Spleen (tissue), 11 donors: ENCODE results near the gene CLASP1. TPM values are rescaled to one million over a fixed set of nuclear protein-coding genes. Genes with fewer than 3 reads are reported as not detected.

ENCODE experiments used
- DNase-seq: peaks from one replicate; pipeline ENCODE4 v3.0.0-alpha.2; 2020
- H3K27ac ChIP-seq, 8 donors: fragments of 200-600 bp; sonication (generic) in 7 of 8; 1 replicate in 4 of 8; 2 replicates in 4 of 8; pipeline versions ENCODE4 v1.5.0 to v1.8.0; 2016 to 2021; ENCODE audit warnings: inconsistent platforms in 4 of 8, mild to moderate bottlenecking in 4 of 8, moderate library complexity in 1 of 8
- H3K27me3 ChIP-seq, 7 donors: fragments of 200-600 bp; sonication (generic) in 6 of 7; replicated peaks in 1 of 7; 1 replicate in 4 of 7; 2 replicates in 3 of 7; pipeline versions ENCODE4 v1.5.0 to v1.8.0; 2016 to 2021; ENCODE audit warnings: inconsistent platforms in 3 of 7, mild to moderate bottlenecking in 1 of 7
- H3K36me3 ChIP-seq, 6 donors: fragments of 200-600 bp; sonication (generic) in 5 of 6; 1 replicate in 4 of 6; 2 replicates in 2 of 6; pipeline versions ENCODE4 v1.5.0 to v1.8.0; 2016 to 2021; ENCODE audit warnings: inconsistent platforms in 2 of 6
- H3K4me1 ChIP-seq, 6 donors: fragments of 200-600 bp; sonication (generic) in 5 of 6; 1 replicate in 3 of 6; 2 replicates in 3 of 6; pipeline versions ENCODE4 v1.5.0 to v1.8.0; 2016 to 2021; ENCODE audit warnings: inconsistent platforms in 3 of 6
- H3K4me3 ChIP-seq, 8 donors: fragments of 200-600 bp; sonication (generic) in 7 of 8; 1 replicate in 4 of 8; 2 replicates in 4 of 8; pipeline versions ENCODE4 v1.5.0 to v1.8.0; 2016 to 2021; ENCODE audit warnings: inconsistent platforms in 4 of 8, mild to moderate bottlenecking in 4 of 8, moderate library complexity in 2 of 8
- H3K9me3 ChIP-seq, 8 donors: fragments of 200-600 bp; sonication (generic) in 7 of 8; 1 replicate in 4 of 8; 2 replicates in 4 of 8; pipeline versions ENCODE4 v1.5.0 to v1.8.0; 2016 to 2021; ENCODE audit warnings: inconsistent platforms in 4 of 8
- POLR2A ChIP-seq, 3 donors: fragments of 450-650 bp; IDR thresholded peaks; one replicate each; pipeline ENCODE4 v1.5.1; 2017; ENCODE audit warnings: antibody characterized with exemption in 3 of 3, mild to moderate bottlenecking in 1 of 3
- POLR2AphosphoS5 ChIP-seq, 3 donors: sonication (generic); formaldehyde crosslinking; IDR thresholded peaks; one replicate each; pipeline ENCODE4 v1.5.1; 2017; ENCODE audit warnings: antibody characterized with exemption in 3 of 3
- WGBS, 5 donors: extraction: QIAGEN DNeasy Blood & Tissue Kit in 3 of 5; methylation state at CpG; one replicate each; pipeline versions ENCODE4 v1.1.5 to v1.1.7; 2013 to 2018; 5-methylcytosine and 5-hydroxymethylcytosine counted together
- intact Hi-C: fragments of 100-400 bp; cut with DNase I; formaldehyde crosslinking; loops from one replicate; pipeline ENCODE4 v1.15.0; 2023; ENCODE audit warnings: low total_unique reads
- polyA plus RNA-seq, 3 donors: library from polyadenylated mRNA; stranded (reverse); fragments of 200-250 nt; gene quantifications; one replicate each; pipeline ENCODE4 v1.2.1, GENCODE V29; 2013
- total RNA-seq, 7 donors: library from RNA; depleted of rRNA in 3 of 7; stranded (reverse); fragments of >200 nt in 3 of 7; fragmentation: NEBNext Ultra II Directional in 4 of 7; extraction: Animal tissue kit (Norgen Biotek cat#: 25700) in 4 of 7; gene quantifications; one replicate each; pipeline versions ENCODE4 v1.1.0 to v1.2.1, GENCODE V29; 2016 to 2021
- TF ChIP-seq, protein P1 (sequence below), 11 experiments: fragments of 200-600 bp in 7 of 11; fragments of 450-650 bp in 4 of 11; sonication (generic) in 4 of 11; IDR thresholded peaks in 8 of 11; conservative IDR thresholded peaks in 3 of 11; 1 replicate in 7 of 11; 2 replicates in 4 of 11; pipeline versions ENCODE4 v1.4.0 to v1.8.0; 2016 to 2021; ENCODE audit warnings: antibody characterized with exemption in 11 of 11, inconsistent platforms in 4 of 11, mild to moderate bottlenecking in 1 of 11
- donor health status: healthy with polysubstance abuse.
- donor health status: DM: no; HTN: no; CAD: no; lungs with moderate emphysema.
- donor health status: DM: no; HTN: no; CAD: no.
- donor health status: Bipolar disorder and iron deficiency.
- donor health status: healthy.
- donor health status: DM: no; HTN: no; CAD: no.
- donor health status: DM: yes; HTN: yes; CAD: no.

CLASP1 gene
- total and polyA plus RNA-seq, 10 donors, result 4.0 to 103 (median 71.7) TPM

DNA sequence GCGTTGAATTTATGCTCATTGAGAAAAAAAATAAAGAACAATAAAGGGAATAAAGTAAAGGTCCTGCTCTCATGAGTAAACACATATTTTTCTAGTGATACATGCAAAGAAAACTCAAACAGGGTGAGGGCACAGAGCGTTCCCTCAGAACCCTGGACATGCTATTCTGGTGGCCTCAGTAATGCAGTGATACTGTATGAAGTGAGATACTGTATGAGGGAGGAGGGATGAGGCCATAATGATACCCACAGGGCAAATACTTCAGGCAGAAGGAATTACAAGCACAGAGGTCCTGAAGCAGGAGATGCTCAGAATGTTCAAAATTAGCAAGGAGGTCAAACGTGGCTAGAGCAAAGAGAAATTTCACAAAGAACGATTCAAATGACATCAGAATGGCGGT, 147.0 kb downstream of the CLASP1 start:
- no peak overlapping the region for H3K4me3 ChIP-seq
- H3K27me3 ChIP-seq, result no peaks in the 10 kb centered on the region
- WGBS, 5 donors, result 84 to 94% (median 93%) methylated on average over 5 of the region's 5 CpGs
- no peak overlapping the region for H3K27ac ChIP-seq
- intact Hi-C loops, result no loop called here
- TF ChIP-seq, protein P1, sequence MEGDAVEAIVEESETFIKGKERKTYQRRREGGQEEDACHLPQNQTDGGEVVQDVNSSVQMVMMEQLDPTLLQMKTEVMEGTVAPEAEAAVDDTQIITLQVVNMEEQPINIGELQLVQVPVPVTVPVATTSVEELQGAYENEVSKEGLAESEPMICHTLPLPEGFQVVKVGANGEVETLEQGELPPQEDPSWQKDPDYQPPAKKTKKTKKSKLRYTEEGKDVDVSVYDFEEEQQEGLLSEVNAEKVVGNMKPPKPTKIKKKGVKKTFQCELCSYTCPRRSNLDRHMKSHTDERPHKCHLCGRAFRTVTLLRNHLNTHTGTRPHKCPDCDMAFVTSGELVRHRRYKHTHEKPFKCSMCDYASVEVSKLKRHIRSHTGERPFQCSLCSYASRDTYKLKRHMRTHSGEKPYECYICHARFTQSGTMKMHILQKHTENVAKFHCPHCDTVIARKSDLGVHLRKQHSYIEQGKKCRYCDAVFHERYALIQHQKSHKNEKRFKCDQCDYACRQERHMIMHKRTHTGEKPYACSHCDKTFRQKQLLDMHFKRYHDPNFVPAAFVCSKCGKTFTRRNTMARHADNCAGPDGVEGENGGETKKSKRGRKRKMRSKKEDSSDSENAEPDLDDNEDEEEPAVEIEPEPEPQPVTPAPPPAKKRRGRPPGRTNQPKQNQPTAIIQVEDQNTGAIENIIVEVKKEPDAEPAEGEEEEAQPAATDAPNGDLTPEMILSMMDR (IDR thresholded peaks at IDR 0.05 in 8 of 11, conservative IDR thresholded peaks at IDR 0.05 in 3 of 11), result no peak
- TF ChIP-seq POLR2A (IDR thresholded peaks at IDR 0.05) (no peak), POLR2AphosphoS5 (IDR thresholded peaks at IDR 0.05) (no peak)
- H3K4me1 ChIP-seq, result peaks cover 0 to 14% (median 0%) of the 10 kb centered on the region in 6 donors
- H3K36me3 ChIP-seq, result peaks cover 3 to 80% (median 18%) of the 10 kb centered on the region in 6 donors
- peaks cover 0 to 10% (median 4%) of the 10 kb centered on the region in 8 donors for H3K9me3 ChIP-seq
- no peak for DNase-seq

DNA sequence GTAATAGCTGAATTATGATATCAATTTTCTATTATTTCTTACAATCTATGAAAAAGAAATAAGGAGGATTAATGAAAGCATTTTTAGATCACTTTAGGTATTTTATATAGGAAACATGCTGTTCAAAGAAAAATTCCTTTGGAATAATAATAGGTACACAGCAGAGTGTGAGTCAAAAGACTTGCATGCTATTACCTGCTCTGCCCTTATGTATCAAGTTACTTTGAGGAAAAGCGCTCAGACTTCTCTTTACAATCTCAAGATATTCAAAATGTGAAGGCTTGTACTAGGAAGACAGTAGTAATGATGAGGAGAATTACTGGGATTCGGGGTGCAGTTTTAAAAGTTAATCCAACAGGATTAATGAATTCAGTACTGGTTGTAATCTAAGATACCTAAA, 147.7 kb downstream of the CLASP1 start:
- H3K9me3 ChIP-seq, result peaks cover 0 to 10% (median 4%) of the 10 kb centered on the region in 8 donors
- intact Hi-C loops, result no loop called here

DNA sequence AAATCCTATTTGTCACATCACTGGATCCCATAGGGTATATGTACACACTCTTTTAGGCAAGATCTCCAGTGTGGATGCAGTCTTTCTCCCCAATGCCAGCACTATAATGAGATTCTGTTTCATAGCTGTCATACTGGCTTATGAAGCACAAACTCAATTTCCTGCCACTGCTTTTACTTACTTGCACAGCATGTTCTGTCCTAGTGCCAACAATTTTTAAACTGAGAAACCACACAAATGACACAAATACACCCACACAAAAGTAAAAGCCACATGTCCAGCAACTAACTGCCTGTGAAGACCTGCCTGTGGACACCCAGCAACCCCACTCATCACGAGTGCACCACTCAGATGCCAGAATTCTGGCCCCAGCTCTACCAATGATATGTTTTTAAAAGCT, 148.2 kb downstream of the CLASP1 start:
- no peak for TF ChIP-seq POLR2A (IDR thresholded peaks at IDR 0.05)
- TF ChIP-seq POLR2AphosphoS5 (IDR thresholded peaks at IDR 0.05), result peak in 1 of 3 donors; percentile 15
- TF ChIP-seq, protein P1 (IDR thresholded peaks at IDR 0.05 in 8 of 11, conservative IDR thresholded peaks at IDR 0.05 in 3 of 11), result no peak
- Histone ChIP-seq H3K27ac (peak overlapping the region in 4 of 8 donors; percentile 36 to 58 (median 47)), H3K36me3 (peaks cover 3 to 91% (median 18%) of the 10 kb centered on the region in 6 donors), H3K4me1 (peaks cover 0 to 14% (median 0%) of the 10 kb centered on the region in 6 donors), H3K9me3 (peaks cover 0 to 10% (median 4%) of the 10 kb centered on the region in 8 donors), H3K4me3 (no peak overlapping the region), H3K27me3 (no peaks in the 10 kb centered on the region)
- WGBS, 5 donors, result 63 to 82% (median 69%) methylated on average over 1 of the region's 1 CpG
- intact Hi-C loops, result no loop called here
- DNase-seq, result no peak

More for the DNA sequence above, 147.7 kb downstream of the CLASP1 start:
- no peak overlapping the region for H3K4me3 ChIP-seq
- no peaks in the 10 kb centered on the region for H3K27me3 ChIP-seq
- peaks cover 3 to 86% (median 18%) of the 10 kb centered on the region in 6 donors for H3K36me3 ChIP-seq
- H3K4me1 ChIP-seq, result peaks cover 0 to 14% (median 0%) of the 10 kb centered on the region in 6 donors
- peak overlapping the region in 3 of 8 donors; percentile 35 to 55 (median 36) for H3K27ac ChIP-seq
- no peak for DNase-seq
- TF ChIP-seq POLR2A (IDR thresholded peaks at IDR 0.05) (no peak), POLR2AphosphoS5 (IDR thresholded peaks at IDR 0.05) (no peak)
- TF ChIP-seq, protein P1 (IDR thresholded peaks at IDR 0.05 in 8 of 11, conservative IDR thresholded peaks at IDR 0.05 in 3 of 11), result no peak
- WGBS, 5 donors, result 94 to 97% (median 96%) methylated on average over 2 of the region's 2 CpGs

DNA sequence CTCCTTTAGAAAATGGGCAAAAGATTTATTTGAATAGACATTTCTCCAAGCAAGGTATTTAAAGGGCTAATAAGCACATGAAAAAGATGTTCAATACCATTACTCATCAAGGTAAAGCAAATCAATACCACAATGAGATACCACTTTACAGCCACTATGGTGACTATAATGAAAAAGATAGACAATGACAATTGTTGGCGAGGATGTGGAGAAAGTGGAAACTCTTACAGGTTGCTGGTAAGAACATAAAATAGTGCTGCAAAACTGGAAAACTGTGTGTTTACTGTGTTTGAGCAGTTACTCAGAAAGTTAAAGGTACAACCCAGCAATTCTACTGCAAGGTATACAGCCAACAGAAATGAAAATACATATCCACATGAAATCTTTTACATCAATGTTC, 150.5 kb downstream of the CLASP1 start:
- Histone ChIP-seq H3K27me3 (no peaks in the 10 kb centered on the region), H3K4me1 (peaks cover 0 to 7% (median 0%) of the 10 kb centered on the region in 6 donors), H3K27ac (no peak overlapping the region), H3K36me3 (peaks cover 3 to 93% (median 20%) of the 10 kb centered on the region in 6 donors), H3K4me3 (no peak overlapping the region), H3K9me3 (peaks cover 0 to 10% (median 4%) of the 10 kb centered on the region in 8 donors)
- intact Hi-C loops, result no loop called here
- 97 to 100% (median 97%) methylated on average over 1 of the region's 1 CpG for WGBS, 5 donors
- no peak for DNase-seq
- TF ChIP-seq, protein P1 (IDR thresholded peaks at IDR 0.05 in 8 of 11, conservative IDR thresholded peaks at IDR 0.05 in 3 of 11), result no peak
- TF ChIP-seq POLR2AphosphoS5 (IDR thresholded peaks at IDR 0.05) (no peak), POLR2A (IDR thresholded peaks at IDR 0.05) (no peak)
